Activated naive CD4-positive, alpha-beta T cell treated with anti-CD3 and anti-CD28 coated beads for 36 hours (primary cell): Measurements from ENCODE around the gene SLC26A1. TPM values are rescaled to one million over a fixed set of nuclear protein-coding genes. Genes with fewer than 3 reads are reported as not detected.

Source experiments
- CTCF ChIA-PET: fragments of 350-600 bp; sonication (Branson Sonifier 250); formaldehyde crosslinking; loops from one replicate; lab custom pipeline; 2021; ENCODE audit warnings: antibody characterized with exemption; lab: Charles Lee
- DNase-seq: peaks from one replicate; pipeline ENCODE4 v3.0.0-alpha.2; 2020
- H3K27ac Mint-ChIP-seq: one replicate; pipeline ENCODE4 v1.8.0; 2021; ENCODE audit warnings: mild to moderate bottlenecking, mixed read lengths
- H3K27me3 Mint-ChIP-seq: one replicate; pipeline ENCODE4 v1.8.0; 2021; ENCODE audit warnings: low read depth, mixed read lengths
- H3K36me3 Mint-ChIP-seq: one replicate; pipeline ENCODE4 v1.8.0; 2021; ENCODE audit warnings: low read depth, mixed read lengths
- H3K4me1 Mint-ChIP-seq: one replicate; pipeline ENCODE4 v1.8.0; 2021; ENCODE audit warnings: low read depth, mixed read lengths
- H3K4me3 Mint-ChIP-seq: one replicate; pipeline ENCODE4 v1.8.0; 2021; ENCODE audit warnings: mild to moderate bottlenecking, moderate library complexity, mixed read lengths
- H3K9me3 Mint-ChIP-seq: one replicate; pipeline ENCODE4 v1.8.0; 2021; ENCODE audit warnings: mixed read lengths
- intact Hi-C: fragments of 100-400 bp; cut with micrococcal nuclease; formaldehyde crosslinking; loops from one replicate; pipeline ENCODE4 v1.15.1; 2023
- total RNA-seq, 2 experiments: library from RNA; stranded (reverse); gene quantifications; one replicate each; pipeline ENCODE4 v1.2.3, GENCODE V29; 2021

Gene SLC26A1
- total RNA-seq, 2 experiments from 2014 or later, result not detected

DNA sequence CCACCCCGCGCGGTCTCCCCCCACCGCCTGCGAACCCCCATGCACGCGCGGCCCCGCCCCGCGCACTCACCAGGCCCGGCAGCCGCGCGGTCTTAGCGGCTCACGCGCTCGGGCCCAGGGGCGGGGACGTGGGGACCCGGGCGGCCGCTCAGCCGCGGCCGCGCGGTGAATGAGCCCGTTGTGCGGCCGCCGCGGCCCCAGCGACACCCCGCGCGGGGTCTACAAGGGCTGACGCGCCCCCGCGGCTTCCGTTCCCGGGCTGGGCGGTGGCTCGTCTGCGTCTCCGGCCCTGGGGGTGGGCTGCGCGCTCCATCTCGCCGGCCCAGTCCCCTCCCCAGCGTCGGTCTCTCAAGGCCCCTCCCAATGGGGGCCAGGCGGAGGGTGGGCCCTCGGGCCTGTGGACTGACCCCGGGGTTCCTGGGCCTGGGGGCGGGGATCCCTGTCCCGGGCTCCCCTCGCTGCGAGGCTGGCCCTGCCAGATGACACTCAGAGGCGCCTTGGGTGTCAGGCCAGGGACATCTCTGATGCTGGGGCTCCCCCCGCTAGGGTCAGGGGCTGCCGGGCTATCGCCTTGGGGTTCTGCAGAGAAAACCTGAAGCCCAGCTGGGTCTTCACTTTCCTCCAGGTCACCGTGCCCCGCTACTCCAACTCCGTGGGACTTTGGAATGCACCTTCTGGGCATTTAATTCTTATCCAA is 4.3 kb upstream of the SLC26A1 start:
- H3K4me1 Mint-ChIP-seq, result peaks cover 11% of the 10 kb centered on the region

DNA sequence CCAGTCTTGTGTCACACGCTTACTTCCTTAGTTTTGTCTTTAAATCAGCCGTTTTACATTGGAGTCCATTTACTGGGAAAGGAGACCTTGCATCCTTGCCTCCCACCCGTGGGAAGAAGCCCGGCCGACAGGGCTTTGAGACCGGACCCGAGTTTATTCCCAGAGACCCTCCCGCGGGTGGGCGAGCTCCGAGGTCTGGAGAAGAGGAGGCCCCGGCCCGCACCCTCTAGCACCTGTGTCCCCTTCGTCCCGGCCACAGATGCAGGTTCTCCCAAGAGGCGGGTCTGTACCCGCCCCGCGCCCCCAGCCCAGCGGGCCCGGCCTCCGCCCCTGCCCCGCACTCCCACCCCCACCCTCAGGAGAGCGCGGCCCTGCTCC is 3.8 kb upstream of the SLC26A1 start:
- no peak for DNase-seq
- H3K9me3 Mint-ChIP-seq, result no peaks in the 10 kb centered on the region
- no peak overlapping the region for H3K27ac Mint-ChIP-seq
- intact Hi-C loops, result loop anchor here (5.0 kb wide), 1 partner anchor 755 kb away; no protein-coding TSS in a partner anchor
- H3K36me3 Mint-ChIP-seq, result no peaks in the 10 kb centered on the region
- no peak overlapping the region for H3K4me3 Mint-ChIP-seq
- H3K4me1 Mint-ChIP-seq, result peaks cover 11% of the 10 kb centered on the region
- CTCF ChIA-PET, result no interaction called here
- peaks cover 30% of the 10 kb centered on the region for H3K27me3 Mint-ChIP-seq

More for the DNA sequence above, 4.3 kb upstream of the SLC26A1 start:
- intact Hi-C loops, result loop anchor here (5.0 kb wide), 1 partner anchor 755 kb away; no protein-coding TSS in a partner anchor
- no peak overlapping the region for H3K4me3 Mint-ChIP-seq
- H3K27ac Mint-ChIP-seq, result no peak overlapping the region
- no peak for DNase-seq
- H3K27me3 Mint-ChIP-seq, result peaks cover 32% of the 10 kb centered on the region
- CTCF ChIA-PET, result no interaction called here
- no peaks in the 10 kb centered on the region for H3K36me3 Mint-ChIP-seq
- no peaks in the 10 kb centered on the region for H3K9me3 Mint-ChIP-seq

DNA sequence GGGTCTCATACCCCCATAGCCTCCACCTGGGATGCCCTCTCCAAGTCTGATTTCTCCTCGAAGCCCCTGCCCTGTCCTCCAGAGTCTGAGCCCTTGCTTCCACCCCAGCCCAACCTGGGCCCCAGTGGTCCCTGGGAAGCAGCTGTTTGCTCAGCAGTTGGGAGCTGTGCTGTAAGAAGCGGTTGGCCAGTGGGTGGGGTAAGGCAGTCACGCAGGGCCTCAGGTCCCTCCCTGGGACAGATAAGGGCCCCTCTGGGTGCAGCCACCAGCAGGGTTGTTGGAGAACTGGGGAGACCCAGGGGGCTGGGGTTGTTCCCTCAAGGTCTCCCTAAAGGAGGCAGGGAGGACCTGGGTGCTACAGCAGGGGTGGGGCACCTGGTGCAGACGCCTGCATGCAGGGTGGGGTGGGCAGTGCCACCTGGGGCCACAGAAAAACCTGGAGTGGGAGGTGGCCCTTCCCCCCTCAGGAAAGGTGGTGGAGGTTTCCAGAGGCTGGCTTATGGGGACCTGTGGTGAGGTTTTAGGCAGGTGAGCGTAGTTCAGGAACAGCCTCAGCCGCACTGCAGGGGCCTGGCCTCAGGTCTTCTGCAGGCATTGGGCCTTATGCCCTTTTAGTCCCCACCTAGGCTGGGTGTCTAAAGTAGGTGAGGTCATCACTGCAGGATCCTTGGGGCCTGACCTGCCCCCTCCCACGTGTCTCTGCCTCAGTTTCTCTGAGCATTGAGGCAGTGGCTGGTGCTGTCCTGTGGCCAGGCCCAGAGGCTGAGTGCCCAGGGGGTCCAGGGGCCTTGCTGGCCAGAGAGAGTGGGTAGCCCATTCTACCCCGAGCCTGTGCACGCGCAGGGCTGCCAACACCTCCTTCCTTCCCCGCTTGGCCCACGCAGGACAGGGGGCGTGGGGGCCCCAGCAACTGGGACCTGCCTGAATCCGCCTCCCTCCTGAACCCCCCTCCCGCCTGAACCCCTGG is 3.1 kb upstream of the SLC26A1 start:
- intact Hi-C loops, result loop anchor here (5.0 kb wide), 1 partner anchor 754 kb away; no protein-coding TSS in a partner anchor
- H3K9me3 Mint-ChIP-seq, result no peaks in the 10 kb centered on the region
- H3K4me3 Mint-ChIP-seq, result no peak overlapping the region
- CTCF ChIA-PET, result no interaction called here
- H3K4me1 Mint-ChIP-seq, result peaks cover 11% of the 10 kb centered on the region
- no peak for DNase-seq
- H3K27me3 Mint-ChIP-seq, result peaks cover 25% of the 10 kb centered on the region
- H3K27ac Mint-ChIP-seq, result no peak overlapping the region
- no peaks in the 10 kb centered on the region for H3K36me3 Mint-ChIP-seq

DNA sequence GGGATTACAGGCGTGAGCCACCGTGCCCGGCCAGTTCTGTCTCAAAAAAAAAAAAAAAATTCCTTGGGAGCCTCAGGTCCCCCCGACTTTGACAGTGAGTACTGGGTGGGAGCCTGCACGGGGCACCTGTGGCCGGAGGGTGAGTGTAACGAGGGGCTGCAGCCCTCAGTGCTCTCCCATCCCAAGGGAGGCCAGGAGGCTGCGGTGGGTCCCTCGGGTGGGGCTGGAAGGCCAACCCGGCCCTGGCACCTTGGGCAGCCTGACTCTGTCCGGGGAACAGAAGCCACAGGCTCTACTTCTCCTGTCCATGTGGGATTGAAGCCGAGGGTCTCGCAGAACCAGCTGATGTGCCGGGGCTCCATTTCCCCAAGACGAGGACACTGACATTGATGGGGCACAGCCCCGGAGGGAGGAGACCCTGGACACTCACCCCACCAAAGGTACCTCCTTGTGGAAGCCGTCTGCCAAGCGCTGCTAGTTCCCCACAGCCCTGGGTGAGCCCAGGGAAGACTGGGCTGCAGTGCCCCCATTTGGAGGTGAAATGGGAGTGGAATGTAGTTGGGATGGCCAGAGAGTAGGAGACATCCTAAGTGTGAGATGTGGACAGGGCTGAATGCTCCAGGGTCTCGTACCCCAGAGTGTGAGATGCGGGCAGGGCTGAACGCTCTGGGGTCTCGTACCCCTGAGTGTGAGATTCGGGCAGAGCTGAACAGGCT is 2.3 kb upstream of the SLC26A1 start:
- Mint-ChIP-seq H3K4me3 (no peak overlapping the region), H3K27ac (no peak overlapping the region), H3K27me3 (peaks cover 20% of the 10 kb centered on the region), H3K4me1 (peaks cover 11% of the 10 kb centered on the region), H3K36me3 (peaks cover under 1% of the 10 kb centered on the region), H3K9me3 (no peaks in the 10 kb centered on the region)
- DNase-seq, result no peak
- CTCF ChIA-PET, result no interaction called here
- intact Hi-C loops, result loop anchor here (5.0 kb wide), 1 partner anchor 753 kb away; no protein-coding TSS in a partner anchor

DNA sequence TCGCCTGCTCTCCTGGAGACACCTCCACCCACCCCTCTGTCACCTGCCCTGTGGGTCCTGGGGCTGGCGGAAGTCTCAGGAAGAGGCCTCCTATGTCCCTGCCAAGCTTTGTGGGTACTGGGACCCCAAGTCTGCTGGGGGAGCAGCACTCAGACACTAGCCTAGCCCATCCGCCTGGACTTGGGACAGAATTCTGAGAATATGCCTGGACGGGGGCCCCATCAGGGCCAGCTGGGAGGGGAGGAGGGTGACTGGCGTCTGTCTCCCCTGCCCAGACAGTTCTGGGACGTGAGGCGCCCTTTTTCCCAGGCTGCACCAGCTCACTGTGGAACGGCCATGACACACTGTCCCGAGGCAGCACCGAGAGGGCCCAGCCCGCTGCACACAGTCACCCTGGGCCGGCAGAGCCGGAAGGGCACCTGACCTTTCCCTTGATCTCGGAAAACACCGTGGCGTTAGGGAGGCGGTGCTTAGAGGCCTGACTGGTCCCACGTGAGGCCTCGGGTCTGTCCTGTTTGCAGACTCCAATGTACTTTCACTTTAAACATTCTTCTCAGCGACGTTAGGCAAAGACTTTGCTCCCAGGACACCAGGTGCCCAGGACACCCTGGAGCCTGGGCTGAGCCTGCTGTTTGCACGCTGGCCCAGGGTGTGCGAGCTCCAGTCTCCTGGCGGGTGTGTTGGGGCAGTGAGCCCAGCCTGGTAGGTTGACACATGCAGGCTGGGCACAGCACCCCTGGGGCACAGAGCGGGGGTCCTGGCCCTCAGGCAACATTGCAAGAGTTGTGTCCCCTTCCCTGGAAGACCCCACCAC is 700 bp downstream of the SLC26A1 start:
- H3K4me1 Mint-ChIP-seq, result peaks cover 7% of the 10 kb centered on the region
- CTCF ChIA-PET, result no interaction called here
- no peak overlapping the region for H3K4me3 Mint-ChIP-seq
- DNase-seq, result no peak
- no peak overlapping the region for H3K27ac Mint-ChIP-seq
- no peaks in the 10 kb centered on the region for H3K9me3 Mint-ChIP-seq
- H3K27me3 Mint-ChIP-seq, result peaks cover 7% of the 10 kb centered on the region
- peaks cover 2% of the 10 kb centered on the region for H3K36me3 Mint-ChIP-seq
- intact Hi-C loops, result no loop called here

DNA sequence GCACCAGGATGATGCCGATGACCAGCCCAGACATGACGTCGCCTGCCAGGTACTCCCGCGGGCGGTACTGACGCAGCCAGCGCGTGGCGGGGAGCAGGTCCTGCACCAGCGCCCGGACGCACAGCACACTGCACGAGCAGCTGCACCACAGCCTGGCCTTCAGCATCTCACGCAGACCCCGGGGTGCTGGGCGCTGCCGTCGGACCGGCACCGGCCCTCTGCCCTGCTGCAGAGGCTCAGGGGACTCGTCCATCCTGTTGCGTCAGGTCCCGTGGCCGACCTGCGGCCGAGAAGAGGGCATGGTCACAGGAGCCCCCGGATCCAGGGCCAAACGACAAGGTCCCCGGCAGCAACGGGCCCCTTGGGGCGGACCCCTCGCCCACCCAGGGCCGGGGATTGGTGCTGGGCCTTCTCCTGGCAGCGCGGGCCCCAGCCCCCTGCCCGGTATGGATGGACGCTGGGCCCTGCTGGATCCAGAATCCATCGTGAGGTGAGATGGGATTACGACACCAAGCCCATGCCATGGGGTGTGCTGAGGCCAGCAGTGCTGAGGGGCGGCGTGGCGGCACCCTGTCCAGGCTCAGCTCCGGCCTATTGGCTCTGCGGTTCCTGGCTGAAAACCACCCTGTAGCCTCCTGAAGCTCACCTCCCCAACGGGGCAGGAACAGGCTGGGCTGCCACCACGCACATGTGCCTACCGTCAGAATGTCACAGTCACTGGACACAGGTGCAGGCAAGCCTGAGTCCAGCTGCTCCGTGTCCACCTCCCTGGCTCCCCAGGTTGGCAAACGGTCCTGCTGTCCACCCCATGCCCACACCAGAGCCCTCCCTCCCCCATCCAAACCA is 1.5 kb downstream of the SLC26A1 start:
- peaks cover 9% of the 10 kb centered on the region for H3K4me1 Mint-ChIP-seq
- no peaks in the 10 kb centered on the region for H3K9me3 Mint-ChIP-seq
- peaks cover 2% of the 10 kb centered on the region for H3K36me3 Mint-ChIP-seq
- peaks cover 3% of the 10 kb centered on the region for H3K27me3 Mint-ChIP-seq
- DNase-seq, result no peak
- intact Hi-C loops, result no loop called here
- H3K4me3 Mint-ChIP-seq, result no peak overlapping the region
- no peak overlapping the region for H3K27ac Mint-ChIP-seq
- CTCF ChIA-PET, result no interaction called here

DNA sequence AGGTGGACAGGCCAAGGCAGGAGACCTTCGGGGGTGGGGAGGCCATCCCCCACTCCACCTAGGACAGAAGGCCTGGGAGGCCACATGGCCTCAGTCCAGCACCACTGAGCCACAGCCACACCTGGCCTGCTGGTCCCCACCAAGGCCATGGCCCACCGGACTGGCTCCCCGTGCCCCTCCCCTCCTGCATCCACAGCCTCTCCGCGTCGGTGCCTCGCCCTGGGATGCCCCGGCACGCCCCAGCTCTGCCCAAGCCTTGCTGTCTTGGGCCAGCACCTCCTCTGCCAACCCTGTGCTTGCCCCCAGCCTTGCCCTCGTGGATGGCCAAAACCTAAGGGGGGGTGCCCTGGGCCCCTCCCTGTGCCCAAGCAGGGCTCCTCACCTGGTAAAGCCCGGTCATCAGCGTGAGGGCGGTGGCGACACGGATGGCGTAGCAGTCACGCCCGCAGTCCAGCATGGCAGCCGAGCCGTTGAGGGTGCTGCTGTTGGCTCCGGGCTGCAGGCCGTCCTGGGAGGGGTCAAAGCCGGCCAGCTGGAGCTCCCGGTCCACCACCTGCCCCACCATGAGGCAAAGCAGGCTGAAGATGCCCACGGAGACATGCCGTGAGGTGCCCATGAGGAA is 2.3 kb downstream of the SLC26A1 start:
- CTCF ChIA-PET, result interaction anchor here (0.6 kb wide), 1 partner anchor 401 kb away, joined by 3 read pairs; no protein-coding TSS in a partner anchor
- no peaks in the 10 kb centered on the region for H3K9me3 Mint-ChIP-seq
- no peak for DNase-seq
- peaks cover 14% of the 10 kb centered on the region for H3K4me1 Mint-ChIP-seq
- intact Hi-C loops, result no loop called here
- no peak overlapping the region for H3K4me3 Mint-ChIP-seq
- no peaks in the 10 kb centered on the region for H3K27me3 Mint-ChIP-seq
- H3K36me3 Mint-ChIP-seq, result peaks cover 2% of the 10 kb centered on the region
- no peak overlapping the region for H3K27ac Mint-ChIP-seq

DNA sequence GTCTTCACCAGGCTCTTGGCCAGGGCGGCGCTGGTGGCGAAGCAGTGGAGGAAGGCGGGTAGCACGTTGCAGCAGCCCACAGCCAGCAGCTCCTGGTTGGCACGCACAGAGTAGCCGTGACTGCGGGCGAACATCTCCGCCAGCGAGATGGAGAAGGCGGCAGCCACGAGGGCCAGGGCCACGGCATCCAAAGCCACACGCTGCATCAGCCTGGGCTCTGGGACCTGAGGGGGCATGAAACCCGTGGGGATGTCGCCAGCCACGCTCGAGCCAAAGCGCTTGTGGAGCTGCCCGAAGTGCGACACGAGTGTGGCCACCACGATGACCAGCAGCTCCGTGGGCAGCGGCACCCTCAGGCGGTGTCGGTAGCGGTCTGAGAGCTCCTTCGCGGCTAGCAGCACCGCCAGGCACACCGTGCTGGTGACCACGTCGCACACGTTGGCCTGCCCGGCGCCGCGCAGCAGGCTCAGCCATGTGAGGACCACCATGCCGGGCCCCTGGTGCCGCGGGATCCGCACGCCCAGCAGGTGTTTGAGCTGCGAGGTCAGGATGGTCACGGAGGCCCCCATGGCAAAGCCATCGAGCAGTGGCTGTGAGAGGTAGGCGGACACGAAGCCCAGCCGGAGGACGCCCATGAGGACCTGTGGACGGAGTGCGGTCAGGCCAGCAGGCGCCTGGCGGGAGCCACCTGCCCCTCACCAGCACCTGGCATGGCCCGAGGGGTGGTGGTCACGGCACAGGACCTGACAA is 3.3 kb downstream of the SLC26A1 start:
- Mint-ChIP-seq H3K4me3 (no peak overlapping the region), H3K9me3 (no peaks in the 10 kb centered on the region), H3K27ac (no peak overlapping the region), H3K4me1 (peaks cover 22% of the 10 kb centered on the region), H3K27me3 (no peaks in the 10 kb centered on the region), H3K36me3 (peaks cover 2% of the 10 kb centered on the region)
- intact Hi-C loops, result loop anchor here (5.0 kb wide), 1 partner anchor 388 kb away; no protein-coding TSS in a partner anchor
- DNase-seq, result no peak
- CTCF ChIA-PET, result no interaction called here

DNA sequence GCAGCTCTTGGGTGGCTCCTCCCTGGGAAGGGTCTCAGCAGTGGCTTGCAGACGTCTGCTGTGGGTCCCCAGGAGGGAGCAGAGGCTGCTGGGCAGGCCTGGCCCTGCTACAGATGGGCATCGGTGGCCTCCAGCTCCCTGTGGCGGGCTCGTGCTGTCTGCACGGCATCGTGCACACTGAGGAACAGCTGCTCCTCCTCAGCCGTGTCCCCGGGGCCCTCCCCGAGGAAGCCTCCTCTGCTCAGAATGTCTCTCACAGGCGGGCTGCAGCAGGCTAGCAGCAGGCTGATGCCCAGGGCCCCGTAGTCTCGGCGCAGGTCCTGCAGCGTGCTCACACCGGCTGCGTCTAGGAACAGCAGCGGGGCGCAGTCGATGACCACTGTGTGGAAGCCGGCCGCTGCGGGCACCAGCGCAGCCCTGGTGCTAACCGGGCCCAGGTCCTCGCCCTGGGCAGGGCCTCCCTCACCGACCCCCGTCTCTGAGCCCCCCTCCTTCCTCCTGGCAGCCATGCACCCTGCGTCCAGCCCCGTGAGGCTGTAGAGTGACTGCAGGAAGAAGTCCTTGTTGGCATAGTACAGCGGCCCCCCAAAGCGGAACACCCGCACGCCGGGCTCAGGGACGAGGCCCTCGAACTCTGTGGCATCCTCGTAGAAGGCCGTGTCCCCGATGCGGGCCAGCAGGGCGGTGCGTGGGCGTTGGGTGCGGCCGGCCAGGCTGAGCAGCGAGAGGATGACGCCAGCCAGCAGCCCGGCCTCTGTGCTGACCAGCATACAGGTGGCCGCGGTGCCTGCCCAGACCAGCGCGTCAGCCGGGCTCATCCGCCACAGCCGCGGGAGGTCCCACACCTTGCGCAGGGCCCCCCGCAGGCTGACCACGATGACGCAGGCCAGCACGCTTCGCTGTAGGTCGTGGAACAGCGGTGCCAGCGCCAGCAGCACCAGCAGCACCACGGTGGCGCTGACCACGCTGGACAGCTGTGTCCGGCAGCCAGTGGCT is 4.2 kb downstream of the SLC26A1 start:
- intact Hi-C loops, result loop anchor here (5.0 kb wide), 1 partner anchor 387 kb away; no protein-coding TSS in a partner anchor
- no peak for DNase-seq
- no peak overlapping the region for H3K4me3 Mint-ChIP-seq
- peaks cover 28% of the 10 kb centered on the region for H3K4me1 Mint-ChIP-seq
- no peaks in the 10 kb centered on the region for H3K9me3 Mint-ChIP-seq
- no peak overlapping the region for H3K27ac Mint-ChIP-seq
- H3K36me3 Mint-ChIP-seq, result peaks cover 2% of the 10 kb centered on the region
- H3K27me3 Mint-ChIP-seq, result no peaks in the 10 kb centered on the region
- CTCF ChIA-PET, result interaction anchor here (2.8 kb wide), 1 partner anchor 59 kb away, joined by 9 read pairs; no protein-coding TSS in a partner anchor
